Panc1 (cell line): ENCODE measurements around the gene FGD2. TPM values are rescaled to one million over a fixed set of nuclear protein-coding genes. Genes with fewer than 3 reads are reported as not detected.

Experiments
- ATAC-seq: fragments of 200-7000 bp; cut with Tn5 transposase; 2 replicates; pipeline ENCODE4 v1.9.1; 2020; ENCODE audit warnings: mild to moderate bottlenecking, moderate library complexity
- BruUV-seq: library from RNA; stranded (reverse); fragments of 400-500 nt; replicated peaks from 2 replicates; lab custom pipeline; 2021; lab: Mats Ljungman, UMichigan
- CTCF ChIA-PET: fragments of 300-600 bp; sonication (Branson Sonifier 250); formaldehyde crosslinking; loops from one replicate; lab custom pipeline; 2022; ENCODE audit warnings: antibody characterized with exemption; lab: Charles Lee
- POLR2A ChIA-PET: fragments of 300-600 bp; sonication (Branson Sonifier 250); formaldehyde crosslinking; loops from one replicate; lab custom pipeline; 2022; ENCODE audit warnings: antibody characterized with exemption; lab: Charles Lee
- DNase-seq: peaks from one replicate; pipeline ENCODE4 v3.0.0-alpha.2; 2010; ENCODE audit warnings: low read depth, low spot score
- H3K27ac ChIP-seq: 2 replicates; pipeline ENCODE4 v1.5.1; 2011; ENCODE audit warnings: mild to moderate bottlenecking, low read length, inconsistent platforms
- H3K27me3 ChIP-seq: fragments of 200-500 bp; sonication (Bioruptor generic); 2 replicates; pipeline ENCODE4 v1.6.0; 2014; ENCODE audit warnings: low read length, inconsistent platforms; ENCODE audit not compliant: control insufficient read depth, insufficient read depth
- H3K36me3 ChIP-seq: fragments of 200-500 bp; sonication (Bioruptor generic); 2 replicates; pipeline ENCODE4 v1.5.1; 2014; ENCODE audit warnings: inconsistent platforms, mild to moderate bottlenecking, low read length, moderate library complexity; ENCODE audit not compliant: control insufficient read depth, insufficient read depth
- H3K4me1 ChIP-seq: 2 replicates; pipeline ENCODE4 v1.5.1; 2011; ENCODE audit warnings: inconsistent platforms, mild to moderate bottlenecking, low read length, moderate library complexity; ENCODE audit not compliant: control insufficient read depth, insufficient read depth
- H3K4me3 ChIP-seq, 2 experiments: 2 replicates each; pipeline ENCODE4 v1.5.1; 2011 to 2012; ENCODE audit warnings: low read depth in 2 of 2, low read length in 2 of 2, mild to moderate bottlenecking in 2 of 2, inconsistent platforms in 1 of 2, moderate library complexity in 1 of 2
- H3K9me3 ChIP-seq: fragments of 200-500 bp; sonication (Bioruptor generic); 2 replicates; pipeline ENCODE4 v1.5.1; 2014; ENCODE audit warnings: low read depth, mild to moderate bottlenecking, inconsistent platforms, low read length, moderate library complexity; ENCODE audit not compliant: control insufficient read depth, insufficient read depth
- CTCF ChIP-seq: fragments of 450-650 bp; IDR thresholded peaks from 2 replicates; pipeline ENCODE4 v1.5.1; 2017; ENCODE audit warnings: mild to moderate bottlenecking
- POLR2AphosphoS5 ChIP-seq: IDR thresholded peaks from 2 replicates; pipeline ENCODE4 v1.6.1; 2012; ENCODE audit warnings: mild to moderate bottlenecking, low read depth, low read length, moderate library complexity
- REST ChIP-seq, 2 experiments: IDR thresholded peaks; 2 replicates each; pipeline ENCODE4 v1.6.1; 2011 to 2012; ENCODE audit warnings: low read depth in 2 of 2, control low read depth in 1 of 2, low read length in 1 of 2, mild to moderate bottlenecking in 1 of 2, moderate library complexity in 1 of 2; ENCODE audit not compliant: insufficient read depth in 1 of 2
- SIN3A ChIP-seq: IDR thresholded peaks from 2 replicates; pipeline ENCODE4 v1.6.1; 2012; ENCODE audit warnings: low read depth, mild to moderate bottlenecking, low read length, moderate library complexity, borderline replicate concordance; ENCODE audit not compliant: insufficient read depth
- TCF7L2 ChIP-seq: IDR thresholded peaks from 2 replicates; pipeline ENCODE4 v1.6.1; 2011; ENCODE audit warnings: mild to moderate bottlenecking, low read depth, low read length, inconsistent platforms
- in situ Hi-C: cut with HindIII; loops from 2 replicates; pipeline ENCODE4 v1.10.0; 2016; ENCODE audit warnings: low sequenced_read_pairs, low pct_unique_long_range_greater_than_20kb
- intact Hi-C: fragments of 100-400 bp; cut with micrococcal nuclease; formaldehyde crosslinking; loops from one replicate; pipeline ENCODE4 v1.10.0; 2022; ENCODE audit not compliant: unreplicated experiment
- total RNA-seq: library from RNA; stranded (reverse); gene quantifications from one replicate; pipeline ENCODE4 v1.2.1, GENCODE V29; 2021; ENCODE audit not compliant: unreplicated experiment

The FGD2 gene
- total RNA-seq, 1 experiment from 2014 or later = 0.10 TPM

- in situ Hi-C loops = no loop called here
- DNase-seq = no peak
Observed at GRCh38 chr6:37051138-37052026, 45.9 kb downstream of the FGD2 start.

More at GRCh38 chr6:37051138-37052026, 45.9 kb downstream of the FGD2 start:
- Histone ChIP-seq H3K4me3 (no peak overlapping the region), H3K4me1 (peaks cover 5% of the 10 kb centered on the region; the same call in 1 of the 2 replicates), H3K27me3 (no peaks in the 10 kb centered on the region), H3K36me3 (no peaks in the 10 kb centered on the region), H3K27ac (peak overlapping the region; percentile 68), H3K9me3 (no peaks in the 10 kb centered on the region)
- CTCF ChIA-PET = interaction anchor here (0.6 to 3.3 kb wide), 10 partner anchors 13 to 399 kb away, joined by 3 to 23 read pairs (median 5); partner anchors contain the start of gene PIM1
- peak; percentile 88 for ATAC-seq
- no TSS peak for BruUV-seq
- POLR2A ChIA-PET = interaction anchor here (0.6 kb wide), 1 partner anchor 37 kb away, joined by 6 read pairs; no protein-coding TSS in a partner anchor
- intact Hi-C loops = loop anchor here (1.0 to 2.0 kb wide), 2 partner anchors 26 to 121 kb away; no protein-coding TSS in a partner anchor
- TF ChIP-seq SIN3A = 0 out of 2 replicates have a peak, but pooled peaks have one; percentile 42
- peak; percentile 97 for TF ChIP-seq CTCF
- no peak for TF ChIP-seq TCF7L2
- TF ChIP-seq REST (IDR thresholded peaks at IDR 0.05; ENCODE audit: insufficient read depth in 1 of 2, low read depth in 2 of 2, low read length in 1 of 2) = 0 out of 4 replicates have a peak, but pooled peaks of 1 of the 2 experiments have one; percentile 47
- no peak for TF ChIP-seq POLR2AphosphoS5
